SJSA1 (cell line): Measurements from ENCODE around the gene SIX5. TPM values are rescaled to one million over a fixed set of nuclear protein-coding genes. Genes with fewer than 3 reads are reported as not detected.
"Not testable (repeated sequence)": the region's sequence is repeated elsewhere in the genome, so short reads cannot be mapped to it uniquely, and the experiment has no call there.

Source experiments
- DNase-seq, 2 experiments: peaks; one replicate each; pipeline ENCODE4 v3.0.0-alpha.2; 2015 to 2020; ENCODE audit warnings: low spot score in 2 of 2, low read depth in 1 of 2
- H3K27ac ChIP-seq: fragments of 250-450 bp; sonication (Bioruptor Pico); 2 replicates; pipeline ENCODE4 v1.5.1; 2020; ENCODE audit warnings: mild to moderate bottlenecking, moderate library complexity
- H3K27me3 ChIP-seq: fragments of 250-450 bp; sonication (Bioruptor Pico); replicated peaks from 2 replicates; pipeline ENCODE4 v1.5.1; 2020; ENCODE audit warnings: mild to moderate bottlenecking, moderate library complexity
- H3K36me3 ChIP-seq: fragments of 250-450 bp; sonication (Bioruptor Pico); 2 replicates; pipeline ENCODE4 v1.5.1; 2020; ENCODE audit warnings: mild to moderate bottlenecking
- H3K4me1 ChIP-seq: fragments of 250-450 bp; sonication (Bioruptor Pico); replicated peaks from 2 replicates; pipeline ENCODE4 v1.6.1; 2021; ENCODE audit warnings: mild to moderate bottlenecking
- H3K4me3 ChIP-seq: fragments of 250-450 bp; sonication (Bioruptor Pico); 2 replicates; pipeline ENCODE4 v1.5.1; 2020; ENCODE audit warnings: mild to moderate bottlenecking
- H3K9me3 ChIP-seq: fragments of 250-450 bp; sonication (Bioruptor Pico); replicated peaks from 2 replicates; pipeline ENCODE4 v1.5.1; 2020; ENCODE audit warnings: mild to moderate bottlenecking
- total RNA-seq: library from RNA; depleted of rRNA; stranded (reverse); fragments of >200 nt; shearing (Covaris generic); gene quantifications from 2 replicates; pipeline ENCODE4 v1.2.3, GENCODE V29; 2014

SIX5 gene
- total RNA-seq, 1 experiment from 2014 or later = 9.1 TPM

DNA sequence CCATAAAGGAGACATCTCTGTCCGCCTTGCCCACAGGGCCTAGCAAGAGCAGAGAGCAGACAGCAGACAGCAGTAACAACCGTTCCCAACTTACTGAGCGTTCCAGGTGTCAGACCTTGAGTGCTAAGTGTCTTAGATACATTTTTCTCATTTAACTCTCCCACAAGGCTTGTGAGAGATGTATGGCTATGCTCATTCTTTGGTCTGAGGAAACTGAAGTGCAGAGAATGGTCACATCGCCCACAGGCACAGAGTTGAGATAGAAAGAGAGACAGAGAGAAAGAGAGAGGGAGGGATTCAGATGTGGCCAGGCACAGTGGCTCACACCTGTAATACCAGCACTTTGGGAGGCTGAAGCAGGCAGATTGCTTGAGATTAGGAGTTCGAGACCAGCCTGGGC lies 21.5 kb downstream of the SIX5 start:
- H3K9me3 ChIP-seq = no peaks in the 10 kb centered on the region
- H3K27ac ChIP-seq = no peak overlapping the region
- no peaks in the 10 kb centered on the region for H3K4me1 ChIP-seq
- no peaks in the 10 kb centered on the region for H3K27me3 ChIP-seq
- no peaks in the 10 kb centered on the region for H3K36me3 ChIP-seq
- no peak for DNase-seq
- no peak overlapping the region for H3K4me3 ChIP-seq

DNA sequence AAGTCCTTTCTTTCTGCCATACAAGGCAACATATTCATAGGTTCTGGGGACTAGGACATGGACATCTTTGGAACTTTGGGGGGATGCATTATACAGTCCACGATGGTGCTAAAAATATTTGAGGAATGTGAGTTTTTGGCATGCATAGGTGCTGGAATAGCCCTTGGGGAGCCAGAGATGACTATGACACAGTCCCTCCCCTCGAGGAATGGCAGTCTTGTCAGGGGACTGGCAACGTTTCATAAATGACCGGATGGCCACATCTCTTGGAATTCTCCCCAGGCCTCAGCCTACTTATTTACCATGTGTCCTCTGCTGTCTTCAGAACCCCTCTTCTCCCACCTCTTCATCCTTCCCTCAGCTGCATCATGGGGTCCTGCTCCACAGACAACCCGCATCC lies 22.2 kb downstream of the SIX5 start:
- H3K4me1 ChIP-seq = no peaks in the 10 kb centered on the region
- no peak for DNase-seq
- H3K9me3 ChIP-seq = no peaks in the 10 kb centered on the region
- H3K36me3 ChIP-seq = no peaks in the 10 kb centered on the region
- no peaks in the 10 kb centered on the region for H3K27me3 ChIP-seq
- no peak overlapping the region for H3K27ac ChIP-seq
- no peak overlapping the region for H3K4me3 ChIP-seq

GRCh38 chr19:45745606-45746005 lies 23.4 kb downstream of the SIX5 start:
- no peaks in the 10 kb centered on the region for H3K9me3 ChIP-seq
- H3K36me3 ChIP-seq = no peaks in the 10 kb centered on the region
- no peak for DNase-seq
- no peak overlapping the region for H3K27ac ChIP-seq
- H3K27me3 ChIP-seq = no peaks in the 10 kb centered on the region
- no peak overlapping the region for H3K4me3 ChIP-seq
- no peaks in the 10 kb centered on the region for H3K4me1 ChIP-seq

DNA sequence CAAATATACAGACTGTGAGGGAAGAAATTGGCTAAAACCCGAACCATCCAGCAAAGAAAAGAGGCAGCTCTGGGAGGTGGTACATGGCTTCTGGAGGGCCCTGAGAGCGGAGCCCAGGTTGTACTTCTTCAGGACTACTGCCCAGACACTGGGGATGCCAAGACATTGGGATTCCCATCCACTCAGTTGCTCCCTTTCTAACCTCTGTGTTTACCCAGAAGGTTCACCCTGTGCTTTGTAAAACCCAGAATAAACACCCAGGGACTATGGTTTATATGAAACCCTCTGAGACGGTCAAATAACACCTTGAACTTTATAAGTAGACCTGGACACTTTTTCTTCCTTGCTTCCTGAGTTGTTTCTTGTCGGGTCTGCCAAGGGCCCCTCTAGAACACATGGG lies 26.1 kb downstream of the SIX5 start:
- Histone ChIP-seq H3K36me3 (no peaks in the 10 kb centered on the region), H3K4me1 (no peaks in the 10 kb centered on the region), H3K27me3 (no peaks in the 10 kb centered on the region), H3K27ac (no peak overlapping the region), H3K4me3 (no peak overlapping the region), H3K9me3 (no peaks in the 10 kb centered on the region)
- no peak for DNase-seq

DNA sequence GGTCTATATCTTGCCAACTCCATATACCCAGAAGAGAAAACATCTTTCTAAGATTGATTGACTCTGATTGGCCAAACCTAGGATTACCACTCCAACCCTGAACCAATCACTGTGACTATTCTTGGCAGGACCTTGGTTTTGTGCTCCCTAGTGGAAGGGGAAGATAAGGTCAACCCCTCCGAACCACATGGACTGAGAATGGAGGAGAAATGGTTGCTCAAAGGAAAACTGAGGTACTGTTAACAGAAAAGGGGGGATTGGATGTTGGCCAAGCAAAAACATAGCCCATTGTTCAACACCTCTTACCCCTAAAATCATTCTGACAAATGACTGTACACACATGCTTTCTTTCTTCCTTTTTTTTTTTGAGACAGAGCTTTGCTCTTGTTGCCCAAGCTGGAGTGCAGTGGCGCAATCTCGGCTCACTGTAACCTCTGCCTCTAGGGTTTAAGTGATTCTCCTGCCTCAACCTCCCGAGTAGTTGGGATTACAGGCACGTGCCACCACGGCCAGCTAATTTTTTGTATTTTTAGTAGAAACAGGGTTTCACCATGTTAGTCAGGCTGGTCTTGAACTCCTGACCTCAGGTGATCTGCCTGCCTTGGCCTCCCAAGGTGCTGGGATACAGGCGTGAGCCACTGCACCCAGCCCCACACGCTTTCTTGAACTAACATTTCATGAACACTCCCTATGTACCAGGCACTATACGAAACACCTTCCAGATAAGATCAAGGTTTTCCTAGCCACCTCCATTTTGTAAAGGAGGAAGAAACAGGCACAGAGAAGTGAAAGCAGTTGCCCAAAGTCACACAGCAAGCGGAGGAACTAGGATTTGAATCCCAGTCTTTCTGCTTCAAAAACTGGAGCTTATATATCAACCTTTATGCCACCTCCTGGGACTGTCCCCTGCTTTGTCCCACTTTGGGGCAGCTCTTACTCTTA lies 29.3 kb downstream of the SIX5 start:
- Histone ChIP-seq H3K4me3 (no peak overlapping the region), H3K9me3 (no peaks in the 10 kb centered on the region), H3K36me3 (no peaks in the 10 kb centered on the region), H3K27me3 (no peaks in the 10 kb centered on the region), H3K27ac (no peak overlapping the region), H3K4me1 (no peaks in the 10 kb centered on the region)
- no peak for DNase-seq

- DNase-seq = no peak
- Histone ChIP-seq H3K4me1 (peaks cover 13% of the 10 kb centered on the region), H3K36me3 (peaks cover 8% of the 10 kb centered on the region; the same call in 1 of the 2 replicates), H3K27me3 (no peaks in the 10 kb centered on the region), H3K27ac (no peak within 1 kb of the TSS), H3K9me3 (no peaks in the 10 kb centered on the region), H3K4me3 (no peak within 1 kb of the TSS)
These were observed 35.8 kb downstream of the SIX5 start, which contains the start of gene MEIOSIN for GRCh38 chr19:45733160-45733810. TSS of gene MEIOSIN (plus strand) at chr19:45733439. CDS start at chr19:45735377, 1,938 bp downstream.

GRCh38 chr19:45730368-45731288 lies 38.4 kb downstream of the SIX5 start, which contains the start of gene FBXO46:
TSS of gene FBXO46 (minus strand) at chr19:45730896. CDS start at chr19:45713495, 17,401 bp downstream.
- no peaks in the 10 kb centered on the region for H3K9me3 ChIP-seq
- H3K27ac ChIP-seq = peak within 1 kb of the TSS; percentile 13
- peaks cover 13% of the 10 kb centered on the region for H3K4me1 ChIP-seq

GRCh38 chr19:45729800-45730290 lies 39.2 kb downstream of the SIX5 start:
- peak in 1 of 2 experiments; percentile 12 for DNase-seq
- Histone ChIP-seq H3K36me3 (peaks cover 11% of the 10 kb centered on the region; the same call in 1 of the 2 replicates), H3K27me3 (no peaks in the 10 kb centered on the region), H3K4me3 (peak overlapping the region; percentile 56), H3K4me1 (peaks cover 14% of the 10 kb centered on the region), H3K27ac (peak overlapping the region; percentile 13; the same call in 1 of the 2 replicates), H3K9me3 (no peaks in the 10 kb centered on the region)

More at GRCh38 chr19:45730368-45731288, 38.4 kb downstream of the SIX5 start, which contains the start of gene FBXO46:
- H3K27me3 ChIP-seq = no peaks in the 10 kb centered on the region
- peak within 1 kb of the TSS; percentile 56 for H3K4me3 ChIP-seq
- H3K36me3 ChIP-seq = peaks cover 8% of the 10 kb centered on the region; the same call in 1 of the 2 replicates
- DNase-seq = peak; percentile 96 to 99

DNA sequence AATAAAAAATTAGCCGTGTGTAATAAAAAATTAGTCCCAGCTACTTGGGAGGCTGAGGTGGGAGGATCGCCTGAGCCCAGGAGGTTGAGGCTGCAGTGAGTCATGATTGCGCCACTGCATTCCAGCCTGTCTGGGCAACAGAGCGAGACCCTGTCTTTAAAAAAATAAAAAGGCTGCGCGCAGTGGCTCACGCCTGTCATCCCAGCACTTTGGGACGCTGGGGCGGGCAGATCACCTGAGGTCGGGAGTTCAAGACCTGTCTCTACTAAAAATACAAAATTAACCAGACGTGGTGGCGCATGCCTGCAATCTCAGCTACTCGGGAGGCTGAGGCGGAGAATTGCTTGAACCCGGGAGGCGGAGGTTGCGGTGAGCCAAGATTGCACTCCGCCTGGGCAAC lies 40.4 kb downstream of the SIX5 start:
- peaks cover 11% of the 10 kb centered on the region; the same call in 1 of the 2 replicates for H3K36me3 ChIP-seq

DNA sequence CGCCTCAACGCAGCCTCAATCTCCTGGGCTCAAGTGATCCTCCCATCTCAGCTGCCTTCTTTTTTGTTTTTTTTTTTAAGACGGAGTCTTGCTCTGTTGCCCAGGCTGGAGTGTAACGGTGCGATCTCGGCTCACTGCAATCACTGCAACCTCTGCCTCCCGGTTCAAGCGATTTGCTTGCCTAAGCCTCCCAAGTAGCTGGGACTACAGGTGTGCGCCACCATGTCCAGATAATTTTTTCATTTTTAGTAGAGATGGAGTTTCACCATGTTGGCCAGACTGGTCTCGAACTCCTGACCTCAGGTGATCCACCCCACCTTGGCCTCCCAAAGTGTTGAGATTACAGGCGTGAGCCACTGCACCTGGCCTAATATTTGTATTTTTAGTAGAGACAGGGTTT lies 49.0 kb downstream of the SIX5 start:
- not testable (repeated sequence) for H3K27me3 ChIP-seq, H3K27ac ChIP-seq, H3K9me3 ChIP-seq, H3K4me3 ChIP-seq, DNase-seq
- peaks cover 45% of the 10 kb centered on the region for H3K4me1 ChIP-seq
- peaks cover 20% of the 10 kb centered on the region for H3K36me3 ChIP-seq

More for the DNA sequence above, 40.4 kb downstream of the SIX5 start:
- not testable (repeated sequence) for DNase-seq, H3K27me3 ChIP-seq, H3K9me3 ChIP-seq, H3K4me3 ChIP-seq, H3K27ac ChIP-seq
- peaks cover 25% of the 10 kb centered on the region for H3K4me1 ChIP-seq

- Histone ChIP-seq H3K9me3 (peaks cover 4% of the 10 kb centered on the region; the same call in 1 of the 2 replicates), H3K4me3 (peak overlapping the region; percentile 45), H3K27ac (peak overlapping the region; percentile 53), H3K4me1 (peaks cover 27% of the 10 kb centered on the region), H3K36me3 (peaks cover 20% of the 10 kb centered on the region), H3K27me3 (no peaks in the 10 kb centered on the region)
- DNase-seq = no peak
These were observed 50.9 kb downstream of the SIX5 start for GRCh38 chr19:45717983-45718650.

- Histone ChIP-seq H3K9me3 (peaks cover 4% of the 10 kb centered on the region; the same call in 1 of the 2 replicates), H3K4me1 (peaks cover 20% of the 10 kb centered on the region), H3K4me3 (peak overlapping the region; percentile 45), H3K36me3 (peaks cover 25% of the 10 kb centered on the region), H3K27me3 (no peaks in the 10 kb centered on the region), H3K27ac (peak overlapping the region; percentile 53)
- peak; percentile 99 for DNase-seq
These were observed 51.7 kb downstream of the SIX5 start for GRCh38 chr19:45717131-45717982.
